ENCODE measurements around the gene SCAMP3. TPM values are rescaled to one million over a fixed set of nuclear protein-coding genes. Genes with fewer than 3 reads are reported as not detected.
A peak's percentile ranks its signal among the peaks of the same experiment; 100 is the strongest.

Gene SCAMP3
- total RNA-seq, 1 experiment from 2014 or later: 64.2 TPM

DNA sequence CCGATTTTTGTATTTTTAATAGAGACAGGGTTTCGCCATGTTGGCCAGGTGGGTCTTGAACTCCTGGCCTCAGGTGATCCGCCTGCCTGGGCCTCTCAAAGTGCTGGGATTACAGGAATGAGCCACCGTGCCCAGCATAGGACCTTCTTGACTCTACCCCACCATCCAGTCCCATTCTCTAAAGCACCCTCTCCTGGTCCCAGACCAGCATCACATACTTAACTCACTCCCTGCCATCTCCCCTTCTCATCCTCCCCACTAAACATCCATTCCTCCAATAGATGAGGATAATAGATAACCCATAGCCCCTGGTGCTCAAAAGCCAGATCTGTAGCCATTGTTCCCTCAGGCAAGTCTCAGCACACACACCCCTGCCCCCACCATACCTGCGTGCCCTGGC, 9.0 kb downstream of the SCAMP3 start (continued):
- TF ChIP-seq ZFX (IDR thresholded peaks at IDR 0.05) (no peak), ZNF274 (IDR thresholded peaks at IDR 0.05; ENCODE audit: low read depth, low read length) (no peak), CEBPB (IDR thresholded peaks at IDR 0.05; ENCODE audit: low read depth) (no peak), SIN3A (IDR thresholded peaks at IDR 0.05; ENCODE audit: low read depth) (no peak), POLR2AphosphoS5 (IDR thresholded peaks at IDR 0.05; ENCODE audit: low read depth, low read length) (no peak), YY1 (IDR thresholded peaks at IDR 0.05; ENCODE audit: extremely low read depth, insufficient replicate concordance, low read depth, low read length) (no peak), EZH2 (IDR thresholded peaks at IDR 0.05) (no peak), CBX3 (IDR thresholded peaks at IDR 0.05; ENCODE audit: low read depth) (no peak)
- TF ChIP-seq, protein P1, sequence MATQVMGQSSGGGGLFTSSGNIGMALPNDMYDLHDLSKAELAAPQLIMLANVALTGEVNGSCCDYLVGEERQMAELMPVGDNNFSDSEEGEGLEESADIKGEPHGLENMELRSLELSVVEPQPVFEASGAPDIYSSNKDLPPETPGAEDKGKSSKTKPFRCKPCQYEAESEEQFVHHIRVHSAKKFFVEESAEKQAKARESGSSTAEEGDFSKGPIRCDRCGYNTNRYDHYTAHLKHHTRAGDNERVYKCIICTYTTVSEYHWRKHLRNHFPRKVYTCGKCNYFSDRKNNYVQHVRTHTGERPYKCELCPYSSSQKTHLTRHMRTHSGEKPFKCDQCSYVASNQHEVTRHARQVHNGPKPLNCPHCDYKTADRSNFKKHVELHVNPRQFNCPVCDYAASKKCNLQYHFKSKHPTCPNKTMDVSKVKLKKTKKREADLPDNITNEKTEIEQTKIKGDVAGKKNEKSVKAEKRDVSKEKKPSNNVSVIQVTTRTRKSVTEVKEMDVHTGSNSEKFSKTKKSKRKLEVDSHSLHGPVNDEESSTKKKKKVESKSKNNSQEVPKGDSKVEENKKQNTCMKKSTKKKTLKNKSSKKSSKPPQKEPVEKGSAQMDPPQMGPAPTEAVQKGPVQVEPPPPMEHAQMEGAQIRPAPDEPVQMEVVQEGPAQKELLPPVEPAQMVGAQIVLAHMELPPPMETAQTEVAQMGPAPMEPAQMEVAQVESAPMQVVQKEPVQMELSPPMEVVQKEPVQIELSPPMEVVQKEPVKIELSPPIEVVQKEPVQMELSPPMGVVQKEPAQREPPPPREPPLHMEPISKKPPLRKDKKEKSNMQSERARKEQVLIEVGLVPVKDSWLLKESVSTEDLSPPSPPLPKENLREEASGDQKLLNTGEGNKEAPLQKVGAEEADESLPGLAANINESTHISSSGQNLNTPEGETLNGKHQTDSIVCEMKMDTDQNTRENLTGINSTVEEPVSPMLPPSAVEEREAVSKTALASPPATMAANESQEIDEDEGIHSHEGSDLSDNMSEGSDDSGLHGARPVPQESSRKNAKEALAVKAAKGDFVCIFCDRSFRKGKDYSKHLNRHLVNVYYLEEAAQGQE (IDR thresholded peaks at IDR 0.05; ENCODE audit: low read depth): no peak

DNA sequence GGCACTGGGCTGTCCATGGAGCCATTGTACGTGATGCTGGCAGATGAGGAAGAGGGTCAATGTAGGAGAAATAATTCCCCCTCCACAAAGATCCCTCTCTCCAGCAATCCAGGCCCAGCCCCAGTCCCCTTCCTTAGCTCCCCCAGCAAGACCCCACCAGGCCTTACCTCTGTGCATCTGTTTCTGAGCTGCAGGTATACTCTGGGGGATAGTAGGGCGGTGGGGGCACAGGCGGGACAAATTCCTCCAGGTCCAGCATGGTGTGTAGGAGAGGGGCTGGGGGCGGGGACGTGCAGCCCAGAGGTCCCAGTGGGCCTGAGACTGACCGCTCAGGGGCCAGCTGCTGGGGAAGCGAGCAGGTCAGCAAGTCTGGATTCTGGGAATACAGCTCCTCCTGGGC, 10.6 kb downstream of the SCAMP3 start:
- ChIA-PET CTCF (interaction anchor here (0.8 to 4.1 kb wide), 22 partner anchors 8 to 399 kb away, joined by 3 to 44 read pairs (median 6); partner anchors contain the start of genes CLK2, FDPS, HCN3 and KRTCAP2), RAD21 (ENCODE audit: low non-redundant PET in 1 of 2, low total read pairs in 2 of 2, uncharacterized antibody in 2 of 2, unreplicated experiment in 2 of 2) (interaction anchor here (1.2 to 2.0 kb wide), 2 partner anchors 72 kb away, joined by 4 to 9 read pairs; no protein-coding TSS in a partner anchor), POLR2A (interaction anchor here (0.8 to 1.3 kb wide), 4 partner anchors 11 to 74 kb away, joined by 3 to 5 read pairs (median 3); partner anchors contain the start of genes CLK2 and SCAMP3)
- Histone ChIP-seq H3K4me3 (replicated peaks in 1 of 2; ENCODE audit: low read depth in 1 of 2, low read length in 2 of 2) (no peak overlapping the region), H3K9me2 (ENCODE audit: insufficient read depth) (no peaks in the 10 kb centered on the region), H3K79me2 (ENCODE audit: insufficient read depth, low read length) (peaks cover 11% of the 10 kb centered on the region; the same call in 1 of the 2 replicates), H3K4me1 (ENCODE audit: control insufficient read depth in 1 of 2, insufficient read depth in 2 of 2, low read length in 2 of 2) (peaks cover 16 to 35% of the 10 kb centered on the region in 2 experiments; a peak in 3 of 4 replicates), H3K4me2 (ENCODE audit: low read length) (no peak overlapping the region), H4K20me1 (ENCODE audit: insufficient read depth) (no peaks in the 10 kb centered on the region), H3K36me3 (ENCODE audit: control insufficient read depth in 1 of 2, insufficient read depth in 2 of 2, low read length in 2 of 2) (peaks cover 0 to 2% of the 10 kb centered on the region in 2 experiments; a peak in 3 of 4 replicates), H3K27ac (ENCODE audit: low read depth, low read length) (peak overlapping the region; percentile 23; the same call in 1 of the 2 replicates), H3K9ac (ENCODE audit: low read length) (no peak overlapping the region), H3K9me3 (ENCODE audit: control insufficient read depth in 1 of 2, insufficient read depth in 1 of 2, low read depth in 1 of 2, low read length in 2 of 2) (no peaks in the 10 kb centered on the region), H2AFZ (ENCODE audit: low read depth, low read length, poor library complexity, severe bottlenecking) (no peak overlapping the region), H3K27me3 (ENCODE audit: insufficient read depth, low read length) (no peaks in the 10 kb centered on the region)
- intact Hi-C loops (cut with micrococcal nuclease): loop anchor here (5.0 kb wide), 1 partner anchor 56 kb away; the partner anchor contains the start of gene FDPS
- no peak for DNase-seq (ENCODE audit: low read depth, low spot score)
- no TSS peak for BruUV-seq (replicated peaks)
- no peak for ATAC-seq
- TF ChIP-seq TCF7L2 (IDR thresholded peaks at IDR 0.05; ENCODE audit: borderline replicate concordance, extremely low read depth, insufficient read depth, insufficient read length): no peak
- no peak for TF ChIP-seq RAD21 (IDR thresholded peaks at IDR 0.05; ENCODE audit: low read depth)
- TF ChIP-seq, protein P2, sequence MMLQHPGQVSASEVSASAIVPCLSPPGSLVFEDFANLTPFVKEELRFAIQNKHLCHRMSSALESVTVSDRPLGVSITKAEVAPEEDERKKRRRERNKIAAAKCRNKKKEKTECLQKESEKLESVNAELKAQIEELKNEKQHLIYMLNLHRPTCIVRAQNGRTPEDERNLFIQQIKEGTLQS (IDR thresholded peaks at IDR 0.05): no peak
- TF ChIP-seq FOSL1 (IDR thresholded peaks at IDR 0.05; ENCODE audit: low read depth): no peak
- TF ChIP-seq SIN3A (IDR thresholded peaks at IDR 0.05; ENCODE audit: low read depth): no peak
- no peak for TF ChIP-seq CBX3 (IDR thresholded peaks at IDR 0.05; ENCODE audit: low read depth)
- TF ChIP-seq POLR2AphosphoS5 (IDR thresholded peaks at IDR 0.05; ENCODE audit: low read depth, low read length): no peak
- TF ChIP-seq POLR2A (IDR thresholded peaks at IDR 0.05; ENCODE audit: borderline replicate concordance, extremely low read depth, insufficient read depth, insufficient read length): no peak
- TF ChIP-seq EZH2phosphoT487 (IDR thresholded peaks at IDR 0.05; ENCODE audit: borderline replicate concordance): no peak
- TF ChIP-seq, protein P3, sequence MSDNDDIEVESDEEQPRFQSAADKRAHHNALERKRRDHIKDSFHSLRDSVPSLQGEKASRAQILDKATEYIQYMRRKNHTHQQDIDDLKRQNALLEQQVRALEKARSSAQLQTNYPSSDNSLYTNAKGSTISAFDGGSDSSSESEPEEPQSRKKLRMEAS (IDR thresholded peaks at IDR 0.05): no peak
- TF ChIP-seq ELF1 (IDR thresholded peaks at IDR 0.05; ENCODE audit: borderline replicate concordance, low read depth): no peak
- TF ChIP-seq, protein P1 (IDR thresholded peaks at IDR 0.05; ENCODE audit: low read depth): no peak
